ENCODE data around the gene CORO2A.
"Not testable (repeated sequence)": the region's sequence is repeated elsewhere in the genome, so short reads cannot be mapped to it uniquely, and the experiment has no call there.

DNA sequence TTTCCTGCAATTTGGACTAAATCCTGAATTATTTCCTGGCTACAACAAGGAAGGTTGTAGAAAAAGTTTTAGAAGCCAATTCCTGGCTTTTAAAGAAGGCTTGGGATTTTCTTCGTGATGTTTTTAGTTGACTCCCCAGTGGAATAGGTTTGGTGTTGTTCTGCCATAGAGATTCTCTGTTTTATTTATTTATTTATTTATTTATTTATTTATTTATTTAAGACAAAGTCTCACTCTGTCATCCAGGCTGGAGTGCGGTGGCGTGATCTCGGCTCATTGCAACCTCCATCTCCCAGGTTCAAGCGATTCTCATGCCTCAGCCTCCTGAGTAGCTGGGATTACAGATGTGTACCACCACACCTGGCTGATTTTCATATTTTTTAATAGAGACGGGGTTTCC is 75.3 kb downstream of the CORO2A start:
- TF ChIP-seq, protein P1, sequence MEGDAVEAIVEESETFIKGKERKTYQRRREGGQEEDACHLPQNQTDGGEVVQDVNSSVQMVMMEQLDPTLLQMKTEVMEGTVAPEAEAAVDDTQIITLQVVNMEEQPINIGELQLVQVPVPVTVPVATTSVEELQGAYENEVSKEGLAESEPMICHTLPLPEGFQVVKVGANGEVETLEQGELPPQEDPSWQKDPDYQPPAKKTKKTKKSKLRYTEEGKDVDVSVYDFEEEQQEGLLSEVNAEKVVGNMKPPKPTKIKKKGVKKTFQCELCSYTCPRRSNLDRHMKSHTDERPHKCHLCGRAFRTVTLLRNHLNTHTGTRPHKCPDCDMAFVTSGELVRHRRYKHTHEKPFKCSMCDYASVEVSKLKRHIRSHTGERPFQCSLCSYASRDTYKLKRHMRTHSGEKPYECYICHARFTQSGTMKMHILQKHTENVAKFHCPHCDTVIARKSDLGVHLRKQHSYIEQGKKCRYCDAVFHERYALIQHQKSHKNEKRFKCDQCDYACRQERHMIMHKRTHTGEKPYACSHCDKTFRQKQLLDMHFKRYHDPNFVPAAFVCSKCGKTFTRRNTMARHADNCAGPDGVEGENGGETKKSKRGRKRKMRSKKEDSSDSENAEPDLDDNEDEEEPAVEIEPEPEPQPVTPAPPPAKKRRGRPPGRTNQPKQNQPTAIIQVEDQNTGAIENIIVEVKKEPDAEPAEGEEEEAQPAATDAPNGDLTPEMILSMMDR (IDR thresholded peaks at IDR 0.05): not testable (repeated sequence)
- TF ChIP-seq POLR2A (IDR thresholded peaks at IDR 0.05): not testable (repeated sequence)

Measured in heart left ventricle (tissue), 13 donors.